ENCODE results near the gene CGB1.
"Not testable (repeated sequence)": the region's sequence is repeated elsewhere in the genome, so short reads cannot be mapped to it uniquely, and the experiment has no call there.

CGB1 gene

GRCh38 chr19:49020931-49021895 lies 15.5 kb downstream of the CGB1 start:
- no peak for DNase-seq

GRCh38 chr19:49020342-49020741 lies 16.4 kb downstream of the CGB1 start:
- DNase-seq, result no peak

GRCh38 chr19:49019242-49019932 lies 17.3 kb downstream of the CGB1 start:
- no peak for DNase-seq

- not testable (repeated sequence) for DNase-seq
These were observed 18.1 kb downstream of the CGB1 start for GRCh38 chr19:49018388-49019241.

GRCh38 chr19:49017666-49018351 lies 18.9 kb downstream of the CGB1 start:
- DNase-seq, result peak; percentile 36

- no peak for DNase-seq
These were observed 19.5 kb downstream of the CGB1 start, which contains the start of gene LHB for GRCh38 chr19:49017041-49017665. LHB (minus strand) TSS chr19:49017091; CDS start chr19:49017081, 10 bp downstream.

- DNase-seq, result no peak
These were observed 20.4 kb downstream of the CGB1 start for GRCh38 chr19:49016067-49016839.

GRCh38 chr19:49014870-49015255 lies 21.8 kb downstream of the CGB1 start:
- no peak for DNase-seq

GRCh38 chr19:49014123-49014869 lies 22.4 kb downstream of the CGB1 start:
- no peak for DNase-seq

- DNase-seq, result no peak
These were observed 25.5 kb downstream of the CGB1 start for GRCh38 chr19:49011194-49011593.

GRCh38 chr19:49010453-49010852 lies 26.2 kb downstream of the CGB1 start:
- no peak for DNase-seq

- no peak for DNase-seq
These were observed 26.9 kb downstream of the CGB1 start for GRCh38 chr19:49009828-49010227.

- DNase-seq, result no peak
These were observed 29.8 kb downstream of the CGB1 start for GRCh38 chr19:49006905-49007304.

- DNase-seq, result no peak
These were observed 31.6 kb downstream of the CGB1 start for GRCh38 chr19:49004964-49005614.

GRCh38 chr19:49004133-49004532 lies 32.6 kb downstream of the CGB1 start:
- no peak for DNase-seq

- DNase-seq, result no peak
These were observed 37.0 kb downstream of the CGB1 start for GRCh38 chr19:48999481-49000325.

GRCh38 chr19:48997972-48998371 lies 38.7 kb downstream of the CGB1 start:
- no peak for DNase-seq

- DNase-seq, result no peak
These were observed 42.7 kb downstream of the CGB1 start for GRCh38 chr19:48994035-48994386.
